HL-60 (cell line): ENCODE measurements around the gene TICAM2.

Source experiments
- DNase-seq, 2 experiments: peaks; one replicate each; pipeline ENCODE4 v3.0.0-alpha.2; 2010 to 2020; ENCODE audit warnings: low read depth in 1 of 2, low spot score in 1 of 2
- H3K27ac ChIP-seq: fragments of 250-450 bp; sonication (Bioruptor Pico); replicated peaks from 2 replicates; pipeline ENCODE4 v1.5.1; 2020; ENCODE audit warnings: mild to moderate bottlenecking, moderate library complexity
- H3K27me3 ChIP-seq: fragments of 250-450 bp; sonication (Bioruptor Pico); 2 replicates; pipeline ENCODE4 v1.5.1; 2021; ENCODE audit warnings: mild to moderate bottlenecking, moderate library complexity; ENCODE audit not compliant: insufficient read depth, poor library complexity, severe bottlenecking
- H3K4me3 ChIP-seq: replicated peaks from 2 replicates; pipeline ENCODE4 v1.5.1; 2011; ENCODE audit warnings: mild to moderate bottlenecking, control low read depth, low read length; ENCODE audit not compliant: insufficient read depth
- CTCF ChIP-seq: IDR thresholded peaks from one replicate; pipeline ENCODE4 v1.5.1; 2011; ENCODE audit warnings: low read length, control low read depth, inconsistent platforms; ENCODE audit not compliant: insufficient read depth
- GABPA ChIP-seq: IDR thresholded peaks from 2 replicates; pipeline ENCODE4 v1.6.1; 2012; ENCODE audit warnings: low read depth
- POLR2AphosphoS5 ChIP-seq: IDR thresholded peaks from 2 replicates; pipeline ENCODE4 v1.6.1; 2012; ENCODE audit warnings: low read depth
- REST ChIP-seq: IDR thresholded peaks from 2 replicates; pipeline ENCODE4 v1.6.1; 2012; ENCODE audit warnings: low read depth; ENCODE audit not compliant: insufficient replicate concordance
- SPI1 ChIP-seq: IDR thresholded peaks from 2 replicates; pipeline ENCODE4 v1.6.1; 2012; ENCODE audit warnings: low read depth, mild to moderate bottlenecking, borderline replicate concordance

Gene TICAM2

DNA sequence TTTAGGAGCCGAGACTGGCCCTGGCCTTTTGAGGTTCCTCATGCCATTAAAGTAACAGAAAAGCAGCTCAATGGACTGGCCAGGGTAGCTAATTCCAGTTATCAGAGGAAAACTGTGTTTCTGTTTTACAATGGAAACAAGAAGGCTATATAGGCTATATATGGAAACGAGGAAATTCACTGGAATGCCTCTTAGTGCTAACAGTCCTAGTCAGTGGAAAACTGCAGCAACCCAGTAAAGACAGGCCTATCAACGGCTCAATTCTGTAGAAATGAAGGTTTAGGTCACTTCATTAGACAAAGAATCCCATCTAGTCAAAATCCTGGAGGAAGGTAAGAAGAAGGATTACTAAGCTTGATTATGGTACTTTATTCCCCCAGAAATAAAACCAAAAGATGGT lies 3.2 kb upstream of the TICAM2 start:
- Histone ChIP-seq H3K27me3 (no peaks in the 10 kb centered on the region), H3K27ac (no peak overlapping the region), H3K4me3 (no peak overlapping the region)
- no peak for DNase-seq
- TF ChIP-seq REST (no peak), SPI1 (no peak), CTCF (no peak), GABPA (no peak), POLR2AphosphoS5 (no peak)

DNA sequence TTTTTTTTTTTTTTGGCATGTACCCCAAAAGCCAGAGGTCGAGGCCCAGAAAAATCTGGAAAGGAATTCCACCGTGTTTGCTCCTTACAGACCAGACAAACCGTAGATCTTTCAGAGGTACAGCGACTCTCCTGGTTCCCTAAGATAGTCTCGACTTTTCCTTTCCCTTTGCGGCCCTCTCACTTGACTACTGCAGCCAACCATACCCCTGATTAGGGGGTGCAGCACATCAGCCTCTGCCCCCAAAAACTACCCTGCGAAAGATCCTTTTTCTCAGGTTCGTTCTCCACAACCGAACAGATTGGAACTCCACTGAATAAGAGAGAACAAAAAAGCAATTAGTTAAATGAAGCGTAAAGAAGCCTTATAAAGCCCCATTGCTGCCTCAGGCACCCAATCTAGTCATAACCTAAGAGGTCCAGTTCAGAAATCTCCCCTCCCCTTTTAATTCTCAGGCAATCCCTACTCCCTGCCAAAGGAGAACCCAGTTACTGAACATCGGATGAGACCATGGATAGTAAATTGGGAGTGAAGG lies 379 bp upstream of the TICAM2 start:
- Histone ChIP-seq H3K27me3 (no peaks in the 10 kb centered on the region), H3K4me3 (no peak overlapping the region), H3K27ac (no peak overlapping the region)
- DNase-seq = no peak
- TF ChIP-seq POLR2AphosphoS5 = no peak
- no peak for TF ChIP-seq REST
- TF ChIP-seq GABPA = no peak
- no peak for TF ChIP-seq SPI1
- no peak for TF ChIP-seq CTCF

GRCh38 chr5:115600766-115601165 lies 1.5 kb downstream of the TICAM2 start:
- Histone ChIP-seq H3K27ac (no peak overlapping the region), H3K4me3 (no peak overlapping the region)
- TF ChIP-seq GABPA (no peak), REST (no peak), CTCF (no peak), POLR2AphosphoS5 (no peak), SPI1 (no peak)

More at GRCh38 chr5:115600766-115601165, 1.5 kb downstream of the TICAM2 start:
- DNase-seq = no peak
- no peaks in the 10 kb centered on the region for H3K27me3 ChIP-seq
